HG02973 (cell line): Measurements from ENCODE around the gene SV2C.

Experiments
- ATAC-seq: cut with Tn5 transposase; IDR thresholded peaks from one replicate; pipeline ENCODE4 v1.9.1; 2021; ENCODE audit warnings: moderate library complexity; ENCODE audit not compliant: unreplicated experiment

The SV2C gene

GRCh38 chr5:76162335-76162734 is 79.2 kb downstream of the SV2C start:
- ATAC-seq = no peak

- no peak for ATAC-seq
These were observed 80.0 kb downstream of the SV2C start for GRCh38 chr5:76163111-76163628.

GRCh38 chr5:76165029-76165428 is 81.8 kb downstream of the SV2C start:
- no peak for ATAC-seq

- ATAC-seq = no peak
These were observed 82.7 kb downstream of the SV2C start for GRCh38 chr5:76165711-76166374.

DNA sequence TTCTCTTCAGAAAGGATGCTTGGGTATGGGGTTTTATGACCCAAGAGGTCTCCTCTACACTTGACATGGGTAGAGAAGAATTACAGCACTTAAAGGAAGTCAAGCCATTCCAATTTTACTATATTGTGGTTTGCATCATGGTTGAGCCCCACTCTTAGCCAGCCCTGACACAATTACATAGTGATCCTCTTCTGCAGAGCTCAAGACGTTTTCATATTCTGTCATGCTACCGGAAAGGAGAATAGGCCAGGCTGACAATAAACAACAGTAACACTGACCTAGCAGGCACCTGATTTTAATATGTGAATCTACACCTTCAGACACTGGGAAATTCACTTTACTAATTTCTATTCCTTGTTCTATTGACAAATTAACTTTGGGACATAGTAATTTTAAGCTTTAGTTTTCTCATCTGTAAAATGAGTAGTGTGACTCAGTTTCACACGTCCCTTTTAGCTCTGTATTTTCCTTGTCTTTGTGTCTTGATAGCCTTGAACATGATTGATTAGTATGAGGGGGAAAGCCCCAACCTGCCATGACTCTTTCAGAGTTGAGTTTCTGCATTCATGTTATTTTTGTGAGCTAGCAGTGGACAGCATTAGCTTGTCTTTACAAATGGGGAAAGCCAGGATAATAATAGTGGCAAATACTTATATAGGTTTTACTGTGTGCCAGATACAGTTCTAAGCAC is 83.8 kb downstream of the SV2C start:
- ATAC-seq = no peak

- no peak for ATAC-seq
These were observed 86.1 kb downstream of the SV2C start for GRCh38 chr5:76169146-76169905.

- ATAC-seq = no peak
These were observed 90.9 kb downstream of the SV2C start for GRCh38 chr5:76174101-76174500.

DNA sequence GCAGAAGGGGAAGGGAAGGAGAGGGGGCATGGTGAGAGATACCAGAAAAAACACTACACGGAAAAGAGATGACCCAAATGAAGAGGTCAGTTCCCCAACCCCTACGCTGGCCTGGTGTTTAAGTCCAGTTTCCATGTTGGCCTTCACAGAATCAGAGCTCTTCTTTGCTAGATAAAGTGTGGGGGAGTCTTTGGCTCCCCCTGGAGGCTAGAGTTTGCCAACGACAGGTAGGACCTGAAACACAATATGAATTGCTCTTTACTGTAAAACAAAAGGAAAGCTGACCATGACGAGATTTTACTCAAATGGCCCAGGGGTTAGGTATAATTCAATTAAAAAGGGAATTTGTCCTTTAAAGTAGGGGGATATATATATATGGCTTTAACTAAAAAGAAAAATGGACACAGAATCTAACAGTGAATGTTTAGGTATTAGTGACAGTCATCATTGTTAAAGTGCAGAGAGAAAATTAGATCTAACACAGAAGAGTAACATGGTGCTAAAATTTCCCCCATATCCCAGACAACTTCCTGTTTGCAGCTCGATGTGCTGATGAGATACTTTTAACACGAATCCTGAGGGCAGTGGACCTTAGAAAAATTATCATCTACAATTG is 92.0 kb downstream of the SV2C start:
- peak; percentile 48 for ATAC-seq

DNA sequence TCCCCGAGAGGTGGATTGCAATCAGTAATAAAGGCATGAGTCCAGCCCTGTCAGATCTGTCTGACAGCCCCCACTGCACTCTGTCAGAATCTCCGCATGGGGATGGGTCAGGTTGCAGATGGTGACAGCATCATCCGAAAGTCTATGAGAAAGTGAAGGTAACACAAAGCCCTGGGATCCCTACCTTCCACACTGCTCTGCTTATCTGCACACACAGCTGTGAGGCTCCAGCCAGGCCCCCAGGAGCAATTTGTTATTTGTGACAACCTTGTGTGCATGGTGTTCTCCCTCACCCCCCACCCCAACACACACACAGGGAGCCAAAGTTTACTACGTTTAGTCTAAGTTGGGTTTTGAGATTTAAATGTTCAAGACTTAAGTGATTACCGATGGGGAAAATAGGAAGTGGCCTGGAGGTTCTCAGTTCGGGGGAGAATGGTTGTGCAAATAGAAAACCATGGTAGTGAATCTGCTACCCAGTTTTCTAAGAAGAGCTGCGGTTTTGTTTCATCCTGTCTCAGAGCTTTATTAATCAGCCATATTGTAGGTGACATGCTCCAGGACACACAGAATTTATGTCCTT is 92.7 kb downstream of the SV2C start:
- ATAC-seq = peak; percentile 73

- no peak for ATAC-seq
These were observed 94.8 kb downstream of the SV2C start for GRCh38 chr5:76177978-76178377.

DNA sequence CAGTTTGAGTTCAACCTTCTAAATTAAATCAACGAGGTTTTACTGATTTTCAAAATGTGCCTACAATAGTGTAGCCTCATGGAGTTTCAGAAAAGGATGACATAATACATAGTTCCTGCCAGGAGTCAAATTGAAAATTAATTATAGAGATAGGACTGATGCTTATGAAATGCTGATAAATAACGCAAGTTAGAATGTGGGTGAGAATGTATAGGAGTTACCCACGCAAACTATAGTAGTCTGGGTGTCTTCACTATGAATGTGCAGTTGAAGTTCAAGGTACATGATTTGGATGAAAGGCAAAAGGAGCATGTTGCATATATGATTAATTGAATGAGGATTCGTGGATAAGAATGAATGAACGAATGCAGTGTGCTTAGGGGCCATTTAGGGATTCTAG is 95.7 kb downstream of the SV2C start:
- ATAC-seq = no peak

GRCh38 chr5:76180814-76181805 is 97.9 kb downstream of the SV2C start:
- peak; percentile 57 for ATAC-seq

GRCh38 chr5:76187386-76187785 is 104.2 kb downstream of the SV2C start:
- ATAC-seq = no peak

DNA sequence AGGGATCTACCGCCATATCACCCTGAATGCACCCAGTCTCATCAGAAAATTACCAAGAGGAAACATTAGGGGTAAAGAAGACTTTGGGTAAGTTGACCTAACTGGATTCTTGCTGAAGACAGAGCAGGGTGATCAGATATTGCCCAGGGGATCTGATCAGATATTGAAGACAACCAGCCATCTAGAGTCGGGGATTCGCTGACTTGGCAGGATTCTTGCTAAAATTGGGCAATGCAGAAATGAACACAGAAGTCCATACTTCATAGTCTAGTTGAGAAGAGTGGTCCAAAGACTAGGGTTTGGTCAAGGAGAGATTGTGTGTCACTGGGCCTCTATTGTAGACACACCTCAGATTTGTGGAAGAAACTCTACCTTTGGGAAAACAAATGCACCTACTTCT is 107.2 kb downstream of the SV2C start:
- no peak for ATAC-seq

- no peak for ATAC-seq
These were observed 109.7 kb downstream of the SV2C start for GRCh38 chr5:76192837-76193236.

GRCh38 chr5:76193635-76194034 is 110.5 kb downstream of the SV2C start:
- no peak for ATAC-seq

GRCh38 chr5:76194340-76194739 is 111.2 kb downstream of the SV2C start:
- no peak for ATAC-seq

DNA sequence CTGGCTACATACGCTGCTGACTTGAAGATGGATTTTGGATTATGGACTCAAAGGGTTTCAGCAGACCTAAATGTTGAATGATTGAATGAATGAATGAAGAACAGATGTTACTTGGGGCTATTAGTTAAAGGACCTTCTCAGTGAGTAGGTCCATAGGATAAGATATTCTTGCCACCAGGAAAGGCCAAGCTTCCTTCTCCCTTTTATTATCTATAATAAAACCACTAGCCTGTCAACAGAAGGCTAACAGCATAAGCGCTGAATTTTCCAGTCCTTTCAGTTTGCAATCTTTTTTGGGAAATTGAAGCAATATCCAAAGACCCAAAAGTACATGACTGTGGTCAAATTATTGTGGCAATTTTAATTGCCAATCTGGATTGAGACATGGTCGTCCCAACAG is 113.3 kb downstream of the SV2C start:
- no peak for ATAC-seq

DNA sequence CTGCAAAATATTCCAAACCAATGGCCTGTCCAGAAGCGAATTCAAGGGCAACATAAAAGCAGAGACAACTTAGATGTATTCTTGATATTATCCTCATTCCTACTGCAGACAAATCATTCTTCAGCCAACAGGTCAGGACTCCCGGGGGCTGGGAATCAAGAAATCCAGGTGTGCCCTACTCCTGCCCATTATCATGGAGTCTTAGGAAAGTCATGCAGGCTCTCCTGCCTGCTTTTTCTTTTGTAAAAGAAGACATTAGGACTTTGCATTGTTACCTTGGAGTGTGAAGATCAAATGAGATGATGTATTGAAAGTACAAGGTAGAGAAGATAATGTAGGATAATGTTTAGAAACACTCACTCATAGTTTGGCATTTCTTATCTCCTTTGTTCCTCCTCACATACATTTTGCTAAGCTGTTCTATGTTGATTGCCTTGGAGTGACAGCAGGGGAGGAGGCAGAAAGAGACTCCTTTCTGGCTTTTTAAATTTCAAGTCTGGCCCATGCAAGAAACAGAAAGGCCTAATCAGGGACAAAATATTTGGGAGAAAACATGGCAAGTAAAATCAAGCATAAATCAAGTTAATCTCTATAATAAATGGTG is 113.8 kb downstream of the SV2C start:
- ATAC-seq = no peak
